Chondrocyte (in vitro differentiated cells): ENCODE measurements around the gene POC1B. TPM values are rescaled to one million over a fixed set of nuclear protein-coding genes. Genes with fewer than 3 reads are reported as not detected.

Experiments used
- DNase-seq: peaks from one replicate; pipeline ENCODE4 v3.0.0; 2021; ENCODE audit warnings: mixed read lengths, low spot score
- H3K27ac Mint-ChIP-seq: one replicate; pipeline ENCODE4 v1.8.0; 2021; ENCODE audit warnings: mild to moderate bottlenecking, moderate library complexity, mixed read lengths; ENCODE audit not compliant: unreplicated experiment
- H3K27me3 Mint-ChIP-seq: 2 replicates; pipeline ENCODE4 v1.8.0; 2021; ENCODE audit warnings: low read depth, mixed read lengths
- H3K36me3 Mint-ChIP-seq: 2 replicates; pipeline ENCODE4 v1.8.0; 2021; ENCODE audit warnings: low read depth, mixed read lengths
- H3K4me1 Mint-ChIP-seq: 2 replicates; pipeline ENCODE4 v1.8.0; 2021; ENCODE audit warnings: low read depth, mild to moderate bottlenecking, mixed read lengths
- H3K4me3 Mint-ChIP-seq: one replicate; pipeline ENCODE4 v1.8.0; 2021; ENCODE audit warnings: mild to moderate bottlenecking, moderate library complexity, mixed read lengths; ENCODE audit not compliant: unreplicated experiment
- H3K9me3 Mint-ChIP-seq: 2 replicates; pipeline ENCODE4 v1.8.0; 2021; ENCODE audit warnings: low read depth, mixed read lengths
- CTCF ChIP-seq: fragments of 200-600 bp; sonication (generic); IDR thresholded peaks from 2 replicates; pipeline ENCODE4 v1.5.0; 2021; ENCODE audit warnings: antibody characterized with exemption, mild to moderate bottlenecking, moderate library complexity
- total RNA-seq: library from RNA; stranded (reverse); gene quantifications from 3 replicates; pipeline ENCODE4 v1.2.1, GENCODE V29; 2021

Gene POC1B
- total RNA-seq, 1 donor from 2014 or later: 10.4 TPM

- H3K9me3 Mint-ChIP-seq: no peaks in the 10 kb centered on the region
- peaks cover 4% of the 10 kb centered on the region for H3K36me3 Mint-ChIP-seq
- no peak for TF ChIP-seq CTCF
- H3K4me3 Mint-ChIP-seq: no peak overlapping the region
- H3K27me3 Mint-ChIP-seq: no peaks in the 10 kb centered on the region
- no peak for DNase-seq
- H3K4me1 Mint-ChIP-seq: no peaks in the 10 kb centered on the region
- no peak overlapping the region for H3K27ac Mint-ChIP-seq
Measured at GRCh38 chr12:89559753-89560152, 33.9 kb upstream of the POC1B start.

- no peak overlapping the region for H3K4me3 Mint-ChIP-seq
- peaks cover 8% of the 10 kb centered on the region for H3K36me3 Mint-ChIP-seq
- H3K27ac Mint-ChIP-seq: no peak overlapping the region
- TF ChIP-seq CTCF: no peak
- H3K9me3 Mint-ChIP-seq: peaks cover 6% of the 10 kb centered on the region
- no peaks in the 10 kb centered on the region for H3K27me3 Mint-ChIP-seq
- no peak for DNase-seq
- H3K4me1 Mint-ChIP-seq: no peaks in the 10 kb centered on the region
Measured at GRCh38 chr12:89556976-89557375, 31.1 kb upstream of the POC1B start.

- Mint-ChIP-seq H3K36me3 (peaks cover 5% of the 10 kb centered on the region), H3K4me3 (no peak overlapping the region), H3K27me3 (no peaks in the 10 kb centered on the region), H3K4me1 (peaks cover 3% of the 10 kb centered on the region), H3K9me3 (peaks cover 6% of the 10 kb centered on the region), H3K27ac (no peak overlapping the region)
- DNase-seq: no peak
- no peak for TF ChIP-seq CTCF
Measured at GRCh38 chr12:89552376-89552775, 26.5 kb upstream of the POC1B start.

- Mint-ChIP-seq H3K27ac (no peak overlapping the region), H3K4me1 (peaks cover 8% of the 10 kb centered on the region), H3K36me3 (peaks cover 5% of the 10 kb centered on the region), H3K4me3 (no peak overlapping the region), H3K27me3 (no peaks in the 10 kb centered on the region), H3K9me3 (peaks cover 6% of the 10 kb centered on the region)
- no peak for TF ChIP-seq CTCF
- DNase-seq: no peak
Measured at GRCh38 chr12:89551747-89552146, 25.9 kb upstream of the POC1B start.

GRCh38 chr12:89547101-89547500 is 21.3 kb upstream of the POC1B start:
- Mint-ChIP-seq H3K36me3 (no peaks in the 10 kb centered on the region), H3K4me1 (peaks cover 37% of the 10 kb centered on the region), H3K27me3 (no peaks in the 10 kb centered on the region), H3K4me3 (no peak overlapping the region), H3K9me3 (no peaks in the 10 kb centered on the region), H3K27ac (no peak overlapping the region)
- no peak for DNase-seq
- no peak for TF ChIP-seq CTCF
